GM21526 (cell line): Measurements from ENCODE around the gene HSPA6.
"Not testable (repeated sequence)": the region's sequence is repeated elsewhere in the genome, so short reads cannot be mapped to it uniquely, and the experiment has no call there.

Experiments used
- ATAC-seq: cut with Tn5 transposase; IDR thresholded peaks from one replicate; pipeline ENCODE4 v1.9.1; 2021; ENCODE audit warnings: moderate library complexity; ENCODE audit not compliant: unreplicated experiment, low FRiP score

HSPA6 gene

DNA sequence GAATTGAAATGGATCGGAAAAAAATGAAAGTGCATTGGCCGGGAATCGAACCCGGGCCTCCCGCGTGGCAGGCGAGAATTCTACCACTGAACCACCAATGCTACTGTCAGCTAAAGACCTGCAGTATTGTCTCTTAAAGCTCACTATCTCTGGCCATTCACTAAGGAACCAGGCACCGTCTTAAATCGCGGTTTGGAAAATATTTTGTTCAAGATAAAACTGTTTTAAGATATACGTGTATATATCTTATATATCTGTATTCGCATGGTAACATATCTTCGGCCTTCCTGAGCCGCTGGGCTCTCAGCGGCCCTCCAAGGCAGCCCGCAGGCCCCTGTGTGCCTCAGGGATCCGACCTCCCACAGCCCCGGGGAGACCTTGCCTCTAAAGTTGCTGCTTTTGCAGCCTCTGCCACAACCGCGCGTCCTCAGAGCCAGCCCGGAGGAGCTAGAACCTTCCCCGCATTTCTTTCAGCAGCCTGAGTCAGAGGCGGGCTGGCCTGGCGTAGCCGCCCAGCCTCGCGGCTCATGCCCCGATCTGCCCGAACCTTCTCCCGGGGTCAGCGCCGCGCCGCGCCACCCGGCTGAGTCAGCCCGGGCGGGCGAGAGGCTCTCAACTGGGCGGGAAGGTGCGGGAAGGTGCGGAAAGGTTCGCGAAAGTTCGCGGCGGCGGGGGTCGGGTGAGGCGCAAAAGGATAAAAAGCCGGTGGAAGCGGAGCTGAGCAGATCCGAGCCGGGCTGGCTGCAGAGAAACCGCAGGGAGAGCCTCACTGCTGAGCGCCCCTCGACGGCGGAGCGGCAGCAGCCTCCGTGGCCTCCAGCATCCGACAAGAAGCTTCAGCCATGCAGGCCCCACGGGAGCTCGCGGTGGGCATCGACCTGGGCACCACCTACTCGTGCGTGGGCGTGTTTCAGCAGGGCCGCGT, at the start of gene HSPA6:
HSPA6 (plus strand) TSS at position 724 of the 925 bp plus-strand sequence; CDS start at position 843, 119 bp downstream.
- ATAC-seq, result not testable (repeated sequence)

DNA sequence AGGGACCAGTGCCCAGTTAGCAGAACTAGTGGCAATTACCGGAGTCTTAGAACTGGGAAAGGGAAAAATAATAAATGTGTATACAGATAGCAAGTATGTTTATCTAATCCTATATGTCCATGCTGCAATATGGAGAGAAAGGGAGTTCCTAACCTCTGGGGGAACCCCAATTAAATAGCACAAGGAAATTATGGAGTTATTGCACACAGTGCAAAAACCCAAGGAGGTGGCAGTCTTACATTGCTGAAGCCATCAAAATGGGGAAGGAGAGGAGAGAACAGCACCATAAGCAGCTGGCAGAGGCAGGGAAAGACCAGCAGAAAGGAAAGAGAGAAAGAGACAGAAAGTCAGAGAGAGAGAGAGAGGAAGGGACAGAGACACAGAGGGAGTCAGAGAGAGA, 46.6 kb upstream of the HSPA6 start:
- not testable (repeated sequence) for ATAC-seq

DNA sequence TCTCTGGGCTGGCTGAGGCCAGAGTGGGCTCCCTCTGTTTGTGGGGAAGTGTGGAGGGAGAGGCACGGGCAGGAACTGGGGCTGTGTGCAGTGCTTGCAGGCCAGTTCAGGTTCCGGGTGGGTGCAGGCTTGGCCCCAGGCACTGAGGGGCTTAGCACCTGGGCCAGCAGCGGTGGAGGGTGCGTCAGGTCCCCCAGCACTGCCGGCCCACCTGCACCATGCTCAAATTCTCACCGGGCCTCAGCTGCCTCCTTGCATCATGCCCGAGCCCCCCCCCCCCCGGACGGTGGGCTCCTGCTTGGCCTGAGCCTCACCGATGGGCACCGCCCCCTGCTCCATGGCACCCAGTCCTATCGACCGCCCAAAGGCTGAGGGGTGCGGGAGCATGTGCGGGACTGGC, 45.4 kb upstream of the HSPA6 start:
- no peak for ATAC-seq

GRCh38 chr1:161480381-161481035, 43.8 kb upstream of the HSPA6 start:
- no peak for ATAC-seq

GRCh38 chr1:161481624-161482392, 42.5 kb upstream of the HSPA6 start:
- ATAC-seq, result no peak

DNA sequence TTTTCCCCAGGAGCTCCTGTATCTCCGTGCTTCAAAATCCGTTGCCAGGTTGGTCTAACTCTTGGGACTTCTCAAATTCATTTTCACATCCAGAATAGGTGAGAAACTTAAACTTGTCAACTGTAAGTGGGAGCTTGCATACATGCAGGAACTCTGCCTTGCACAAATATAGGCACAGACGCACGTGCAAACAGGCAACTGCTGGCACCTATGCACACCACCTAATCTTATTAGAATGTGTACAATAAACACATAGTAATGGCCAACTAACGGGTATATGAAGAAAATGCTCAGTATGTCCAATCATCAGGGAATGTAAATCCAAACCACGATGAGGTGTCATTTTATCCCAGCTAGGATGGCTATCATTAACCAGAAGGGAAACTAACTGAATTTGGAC, 41.7 kb upstream of the HSPA6 start:
- ATAC-seq, result no peak

DNA sequence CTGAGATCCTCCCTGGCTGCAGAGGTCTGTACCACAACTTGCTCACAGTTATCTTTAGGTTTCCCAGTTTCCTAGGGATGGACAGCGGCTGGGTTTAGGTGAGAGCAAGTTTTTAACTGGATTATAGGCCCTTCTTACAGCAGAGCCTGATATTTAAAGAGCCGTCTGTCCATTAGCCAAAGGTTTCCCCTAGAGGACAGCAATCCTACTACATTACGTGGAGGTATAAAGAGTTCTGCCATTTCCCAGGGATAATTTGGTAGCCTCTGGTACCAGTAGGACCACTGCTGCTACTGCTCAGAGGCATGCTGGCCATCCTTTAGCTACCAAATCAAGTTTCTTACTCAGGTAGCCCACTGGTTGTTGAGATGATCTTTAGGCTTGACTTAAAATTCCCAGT, 41.0 kb upstream of the HSPA6 start:
- ATAC-seq, result no peak

GRCh38 chr1:161484613-161485012, 39.7 kb upstream of the HSPA6 start:
- no peak for ATAC-seq

DNA sequence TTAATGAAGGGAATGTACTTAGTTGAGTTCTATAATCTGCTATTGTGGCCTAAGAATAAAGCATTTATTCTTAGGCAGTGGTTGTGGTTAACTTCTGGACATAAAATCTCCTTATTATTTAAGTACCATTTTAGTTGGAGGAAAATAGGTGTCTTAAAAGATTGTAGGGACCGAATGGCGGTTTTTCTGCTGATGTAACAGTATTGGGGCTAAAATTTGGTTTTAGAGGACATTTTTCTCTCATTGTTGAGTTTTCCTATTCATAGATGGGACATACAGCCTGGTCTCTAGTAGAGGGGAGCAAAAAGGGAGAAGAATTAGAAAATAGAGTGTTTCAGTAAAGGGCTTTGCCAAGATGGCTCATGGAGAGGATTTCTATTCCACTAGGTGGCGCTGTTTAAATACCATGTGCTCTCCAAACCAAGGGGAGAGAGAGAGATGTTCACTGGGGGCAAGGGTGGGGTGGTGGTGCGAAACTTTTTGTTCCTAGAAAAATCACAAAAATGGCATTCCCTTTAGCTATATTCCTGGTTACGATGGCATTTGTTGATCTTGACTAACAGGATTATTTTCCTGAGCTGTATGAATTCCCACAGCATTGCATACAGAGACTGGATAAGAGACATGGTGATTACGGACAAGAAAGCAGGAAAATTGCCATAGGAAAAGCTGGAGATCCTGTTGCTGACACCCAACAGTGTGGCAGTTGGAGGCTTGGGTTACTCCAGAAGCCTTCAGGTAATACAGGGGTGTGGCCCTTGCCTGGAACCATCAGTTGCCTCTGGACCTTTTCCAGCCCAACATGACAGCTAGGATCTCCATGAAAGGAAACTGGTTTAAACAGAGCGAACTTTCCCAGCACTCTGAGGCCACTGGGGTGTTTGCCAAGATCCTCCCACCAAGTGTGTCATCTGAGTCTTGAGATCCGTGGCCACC, 37.3 kb upstream of the HSPA6 start:
- ATAC-seq, result no peak

DNA sequence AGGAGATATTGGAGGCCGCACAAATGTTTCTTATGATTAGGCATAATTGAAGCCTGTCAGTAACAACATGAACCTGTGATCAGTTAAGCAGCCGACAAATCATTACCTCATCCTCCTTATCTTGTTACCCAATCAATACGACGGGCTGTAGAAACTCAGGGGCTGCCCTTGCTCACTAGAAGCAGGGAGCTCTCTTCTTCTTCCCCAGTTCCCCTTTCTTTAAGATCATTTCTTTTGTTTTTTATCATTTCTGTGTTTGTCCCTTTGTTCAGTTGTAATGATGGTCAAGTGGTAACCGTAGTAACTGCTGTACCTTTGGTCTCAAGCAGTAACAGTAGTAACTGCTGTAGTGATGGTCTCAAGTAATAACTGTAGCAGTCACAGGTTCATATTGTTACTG, 32.9 kb upstream of the HSPA6 start:
- ATAC-seq, result no peak

GRCh38 chr1:161492827-161493226, 31.5 kb upstream of the HSPA6 start:
- no peak for ATAC-seq

DNA sequence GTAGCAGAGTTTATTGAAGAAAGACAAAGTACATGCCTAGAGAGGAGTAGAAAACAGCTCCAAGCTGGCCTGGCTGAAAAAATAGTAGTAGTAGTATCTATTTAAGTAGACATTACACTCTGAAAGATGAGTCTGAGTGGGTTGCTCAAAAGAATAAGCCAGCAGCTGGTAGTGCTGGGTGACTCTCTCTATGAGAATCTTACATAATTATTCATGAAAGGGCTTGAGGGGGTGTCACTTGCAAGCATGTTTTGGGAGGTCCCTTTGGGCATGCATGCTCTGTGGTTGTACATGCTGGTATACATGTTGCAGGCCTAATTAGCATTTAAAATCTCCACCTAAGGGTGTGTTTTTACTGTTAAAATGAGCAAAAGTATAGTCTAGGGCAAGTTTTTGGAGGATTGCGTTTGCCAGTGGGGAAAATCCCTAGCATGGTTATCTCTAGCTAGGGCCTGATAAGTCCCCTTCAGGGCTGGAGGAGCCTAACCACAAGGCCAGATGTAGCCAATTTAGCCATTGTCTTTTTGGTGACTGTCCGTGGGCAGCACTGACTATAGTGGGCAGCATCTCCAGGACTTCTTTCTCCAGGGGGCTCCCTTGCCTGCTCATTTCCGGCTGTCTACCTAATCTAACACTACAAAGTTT, 30.1 kb upstream of the HSPA6 start:
- ATAC-seq, result no peak

- no peak for ATAC-seq
Observed at GRCh38 chr1:161495490-161495889, 28.9 kb upstream of the HSPA6 start.

DNA sequence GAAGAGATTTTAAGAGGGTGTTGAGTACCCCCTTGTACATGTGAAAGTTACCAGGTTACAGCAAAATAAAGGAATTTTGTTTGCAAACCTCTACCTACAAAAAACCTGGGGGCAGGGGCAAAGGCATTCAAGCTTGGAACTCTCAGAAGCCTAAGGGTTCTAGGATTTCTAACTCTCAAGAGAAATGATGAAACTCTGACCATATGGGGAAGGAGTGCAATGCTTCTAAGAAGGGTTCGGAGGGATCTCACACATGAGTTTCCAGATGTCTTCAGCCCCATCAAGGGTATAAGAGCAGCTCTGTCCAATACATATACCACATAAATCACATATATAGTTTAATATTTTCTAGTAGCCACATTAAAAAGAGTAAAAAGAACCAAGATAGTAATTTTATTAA, 26.4 kb upstream of the HSPA6 start:
- ATAC-seq, result no peak

DNA sequence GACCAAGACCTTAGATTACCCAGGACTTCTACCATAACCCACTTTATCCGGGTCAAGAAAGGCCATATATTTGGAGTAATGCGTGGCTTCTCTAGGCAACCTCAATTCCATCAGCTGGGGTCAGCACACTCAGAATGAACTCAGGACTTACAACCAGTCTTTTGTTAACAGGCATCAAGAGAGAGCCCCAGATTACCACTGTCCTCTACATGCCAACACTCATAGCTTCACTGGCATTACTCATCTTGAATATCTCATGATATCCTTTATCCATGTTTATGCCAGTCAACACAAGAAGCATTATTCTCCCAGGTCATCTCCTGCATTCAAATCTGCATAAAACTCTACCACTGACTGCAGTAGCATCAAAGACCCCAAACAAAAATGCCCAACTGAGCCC, 25.7 kb upstream of the HSPA6 start:
- ATAC-seq, result no peak

- no peak for ATAC-seq
Observed at GRCh38 chr1:161499099-161500039, 25.0 kb upstream of the HSPA6 start.

DNA sequence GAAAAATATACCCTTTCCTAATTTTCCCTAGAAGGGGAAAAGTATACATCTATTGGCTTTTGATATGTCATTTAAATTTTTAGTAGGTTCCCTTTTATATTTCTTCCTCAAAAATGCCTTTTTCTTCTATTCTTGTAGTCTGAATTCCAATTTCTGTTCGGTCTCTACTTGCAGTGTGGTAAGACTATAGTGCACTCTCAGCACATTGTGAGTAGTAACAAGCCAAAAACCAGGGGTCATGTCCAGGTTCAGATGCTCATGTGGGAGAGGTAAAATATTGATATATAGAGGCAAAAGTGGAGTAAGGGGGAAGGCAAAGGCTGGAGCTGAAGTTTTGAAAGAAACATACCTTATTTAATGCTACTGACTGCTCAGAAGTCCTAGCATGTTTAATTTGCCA, 23.1 kb upstream of the HSPA6 start:
- no peak for ATAC-seq

DNA sequence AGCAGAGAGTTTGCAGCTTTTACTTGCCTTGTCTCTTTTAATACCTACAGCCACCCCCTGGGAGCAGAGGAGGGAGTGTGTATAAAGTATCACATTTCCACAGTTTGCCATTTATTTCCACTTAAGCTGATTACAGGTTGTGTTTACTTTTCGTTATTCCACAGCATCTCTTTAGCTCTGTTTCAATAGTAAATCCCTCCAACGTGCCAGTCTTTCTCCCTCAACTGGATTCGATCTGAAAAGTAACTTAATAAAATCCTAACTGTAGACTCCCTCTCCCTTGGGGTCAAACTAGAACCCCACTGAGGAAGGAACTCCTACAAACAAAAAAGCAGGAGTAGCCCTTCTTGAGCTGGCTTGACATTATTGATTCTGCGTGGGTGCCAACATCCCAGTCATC, 22.2 kb upstream of the HSPA6 start:
- no peak for ATAC-seq
